NCI-H2171 treated with DMSO at 0.1 percent for 48 hours (cell line): ENCODE data around the gene DBP.
"Not testable (repeated sequence)": the region's sequence is repeated elsewhere in the genome, so short reads cannot be mapped to it uniquely, and the experiment has no call there.

ENCODE experiments used
- DNase-seq: peaks from one replicate; lab custom pipeline; 2025; lab: John Stamatoyannopoulos, UW

DBP gene

DNA sequence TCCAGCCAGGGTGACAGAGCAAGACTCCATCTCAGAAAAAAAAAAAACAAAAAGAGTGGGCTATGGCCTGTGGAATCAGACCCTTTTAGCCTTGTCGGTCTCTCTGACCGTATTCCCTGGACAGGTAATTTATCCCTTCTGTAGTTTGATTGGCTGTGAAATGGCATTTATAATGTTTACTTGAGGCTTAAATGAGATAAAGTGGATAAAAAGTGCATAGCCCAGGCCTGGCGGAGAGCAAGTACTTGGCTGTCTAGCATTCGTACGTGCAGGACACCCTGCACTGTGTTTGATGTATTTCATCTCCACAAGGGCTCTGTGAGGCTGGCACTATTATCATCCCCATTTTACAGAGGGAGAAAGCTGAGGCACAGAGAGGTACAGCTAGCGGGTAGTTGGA lies 28.6 kb upstream of the DBP start:
- DNase-seq, result no peak

DNA sequence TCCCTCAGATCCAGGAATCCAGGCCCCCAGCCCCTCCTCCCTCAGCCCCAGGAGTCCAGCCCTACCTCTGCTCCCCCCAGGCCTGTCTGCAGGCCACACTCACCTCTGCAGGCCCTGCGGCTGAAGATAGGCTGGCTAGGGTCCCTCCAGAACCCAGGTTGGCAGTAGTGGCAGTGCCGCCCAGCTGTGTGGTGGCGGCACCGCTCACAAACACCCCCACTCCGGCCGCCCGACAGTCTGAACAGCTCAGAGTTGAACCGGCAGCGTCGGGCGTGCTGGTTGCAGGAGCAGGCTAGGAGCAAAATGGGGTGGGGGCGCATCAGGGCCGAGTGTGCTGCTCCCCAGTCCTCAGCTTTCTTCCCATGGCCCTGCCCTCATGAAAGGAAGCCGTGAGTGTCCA lies 27.3 kb upstream of the DBP start:
- no peak for DNase-seq

DNA sequence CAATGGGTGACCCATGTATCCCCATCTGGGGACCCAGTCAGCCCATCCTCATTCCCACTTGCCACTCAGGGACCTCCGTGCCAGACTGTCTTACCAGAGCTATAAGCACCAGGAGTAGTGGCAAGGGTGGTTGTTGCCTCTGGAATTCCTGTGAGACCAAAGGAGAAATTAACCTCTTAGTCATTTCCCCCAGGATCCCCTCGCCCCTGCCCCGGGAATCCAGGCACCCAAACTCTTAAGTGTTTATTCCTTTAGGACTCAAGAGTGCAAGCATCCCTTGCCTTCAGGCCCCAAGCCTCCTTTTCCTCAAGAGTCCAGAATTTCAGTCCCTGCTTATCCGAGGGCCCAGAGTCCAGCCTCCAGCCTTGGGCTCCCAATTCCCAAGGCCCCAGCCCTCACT lies 26.5 kb upstream of the DBP start:
- DNase-seq, result no peak

DNA sequence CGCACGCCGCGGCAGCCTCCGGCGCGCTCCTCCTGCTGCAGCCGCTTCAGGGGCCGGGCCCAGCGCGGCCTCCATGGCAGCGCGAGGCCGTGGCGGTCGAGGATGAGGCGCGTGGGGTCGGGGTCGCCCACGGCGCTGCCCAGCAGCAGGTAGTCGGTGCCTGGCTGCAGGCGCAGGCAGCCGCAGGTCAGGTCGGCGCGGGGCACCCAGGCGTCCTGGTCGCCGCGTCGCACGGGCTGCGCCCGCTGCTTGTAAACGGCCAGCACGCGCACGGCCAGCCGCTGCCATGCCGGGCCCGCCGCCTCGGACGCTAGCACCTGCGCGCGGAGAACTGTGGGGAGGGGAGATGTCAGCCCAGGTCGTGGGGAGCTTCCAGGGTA lies 24.5 kb upstream of the DBP start:
- no peak for DNase-seq

DNA sequence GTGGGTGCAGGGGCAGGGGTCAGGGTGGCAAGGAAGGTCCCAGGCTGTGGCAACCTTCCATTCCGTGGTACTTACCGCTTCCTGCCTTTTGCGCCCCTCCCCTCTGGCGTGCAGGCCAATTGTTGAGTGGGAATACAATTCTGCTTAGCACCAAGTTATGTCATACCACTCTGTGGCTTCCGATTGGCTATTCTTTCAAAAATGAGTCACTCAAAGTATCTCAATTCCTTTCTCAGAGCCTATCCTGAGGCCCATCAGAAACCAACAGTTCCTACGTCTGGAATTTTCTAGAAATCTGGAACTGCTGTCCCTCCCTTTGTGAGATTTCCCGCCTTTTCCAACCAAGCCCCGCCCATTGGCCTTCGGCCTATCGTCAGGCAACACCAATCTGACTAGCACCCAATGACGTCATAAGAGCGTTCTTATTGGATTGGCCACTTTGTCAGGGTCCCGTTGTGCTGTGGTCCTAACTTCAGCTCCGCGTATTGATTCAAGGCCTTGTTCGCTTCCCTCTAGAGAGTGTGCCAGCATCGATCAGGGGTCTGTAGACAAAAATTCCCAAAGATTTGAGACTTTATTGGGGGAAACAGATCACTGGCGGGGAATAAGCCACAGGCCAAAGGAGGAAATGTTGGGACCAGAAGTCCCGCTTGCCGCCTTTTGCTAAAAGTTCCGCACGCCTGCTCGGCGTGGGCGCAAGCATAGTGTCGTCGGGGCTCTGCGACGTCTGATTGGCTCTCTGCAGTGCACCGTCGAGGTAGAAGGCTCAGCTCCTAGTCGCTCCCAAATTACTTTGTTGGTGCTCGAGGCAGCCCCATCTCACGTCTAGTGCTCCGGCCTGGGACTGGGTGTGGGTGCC lies 23.9 kb upstream of the DBP start:
- no peak for DNase-seq

DNA sequence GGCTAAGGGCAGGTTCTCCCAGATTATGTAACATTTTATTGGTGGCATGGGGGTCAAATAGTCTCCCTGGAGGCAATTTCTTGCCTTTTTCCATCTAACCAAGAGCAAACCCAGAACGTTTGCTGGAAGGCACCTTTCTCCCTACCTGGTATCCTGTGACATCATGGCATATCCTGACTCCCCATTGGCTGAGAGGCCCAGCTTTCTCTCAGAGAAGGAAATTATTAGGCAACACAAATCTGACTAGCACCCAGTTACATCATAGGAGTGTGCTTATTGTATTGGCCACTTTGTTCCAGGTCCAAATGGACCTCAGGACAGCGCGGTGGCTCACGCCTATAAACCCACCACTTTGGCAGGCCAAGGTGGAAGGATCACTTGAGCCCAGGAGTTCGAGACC lies 22.6 kb upstream of the DBP start:
- no peak for DNase-seq

DNA sequence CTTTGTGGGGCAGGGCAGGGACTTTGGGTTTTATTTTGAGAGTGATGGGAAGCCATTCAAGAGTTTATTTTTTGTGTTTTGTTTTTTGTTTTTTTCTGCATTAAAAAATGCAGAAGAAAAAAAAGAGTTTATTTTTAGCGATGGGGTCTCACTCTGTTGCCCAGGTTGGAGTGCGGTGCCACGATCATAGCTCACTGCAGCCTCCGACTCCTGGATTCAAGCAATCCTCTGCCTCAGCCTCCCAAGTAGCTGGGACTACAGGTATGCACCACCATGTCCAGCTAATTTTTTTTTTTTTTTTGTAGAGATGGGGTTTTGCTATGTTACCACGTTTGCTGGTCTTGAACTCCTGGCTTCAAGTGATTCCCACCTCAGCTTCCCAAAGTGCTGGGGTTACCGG lies 21.3 kb upstream of the DBP start:
- DNase-seq, result no peak

DNA sequence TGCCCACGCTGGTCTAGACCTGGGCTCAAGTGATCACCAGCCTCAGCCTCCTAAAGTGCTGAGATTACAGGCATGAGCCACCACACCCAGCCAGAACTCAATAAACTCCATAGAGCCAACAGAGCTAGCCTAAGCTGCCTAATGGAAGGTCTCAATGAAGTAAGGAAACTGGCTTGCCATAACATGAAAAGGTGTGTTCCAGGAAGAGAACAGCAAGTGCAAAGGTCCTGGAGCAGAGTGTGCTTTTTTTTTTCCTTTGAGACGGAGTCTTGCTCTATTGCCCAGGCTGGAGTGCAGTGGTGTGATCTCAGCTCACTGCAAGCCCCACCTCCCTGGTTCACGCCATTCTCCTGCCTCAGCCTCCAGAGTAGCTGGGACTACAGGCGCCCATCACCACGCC lies 20.6 kb upstream of the DBP start:
- DNase-seq, result not testable (repeated sequence)

DNA sequence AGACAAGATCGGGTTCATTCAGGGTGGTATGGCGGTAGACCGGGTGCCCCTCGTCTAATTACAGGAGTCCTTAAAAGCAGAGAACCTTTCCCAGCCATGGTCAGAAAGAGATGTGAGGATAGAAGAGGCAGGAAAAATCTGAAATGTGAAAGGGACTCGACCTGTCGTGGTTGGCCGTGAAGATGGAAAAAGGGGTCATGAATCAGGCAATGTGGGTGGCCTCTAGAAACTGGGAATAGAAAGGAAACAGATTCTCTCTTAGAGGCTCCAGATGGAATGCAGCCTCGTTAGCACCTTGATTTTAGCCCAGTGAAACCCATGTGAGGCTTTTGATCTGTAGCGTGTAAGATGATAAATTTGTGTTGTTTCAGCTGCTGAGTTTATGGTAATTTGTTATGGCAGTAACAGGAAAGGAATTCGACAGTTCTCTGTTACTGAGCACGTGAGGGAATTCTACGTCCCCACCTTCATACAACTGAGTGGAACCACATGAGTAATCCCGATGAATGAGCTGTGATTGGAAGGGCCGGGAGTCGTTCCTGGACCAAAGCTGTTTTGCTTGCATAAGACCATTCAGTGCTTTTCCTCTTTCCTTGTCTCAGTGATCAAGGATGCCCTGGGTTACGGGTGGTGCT lies 19.8 kb upstream of the DBP start:
- DNase-seq, result peak; percentile 49

DNA sequence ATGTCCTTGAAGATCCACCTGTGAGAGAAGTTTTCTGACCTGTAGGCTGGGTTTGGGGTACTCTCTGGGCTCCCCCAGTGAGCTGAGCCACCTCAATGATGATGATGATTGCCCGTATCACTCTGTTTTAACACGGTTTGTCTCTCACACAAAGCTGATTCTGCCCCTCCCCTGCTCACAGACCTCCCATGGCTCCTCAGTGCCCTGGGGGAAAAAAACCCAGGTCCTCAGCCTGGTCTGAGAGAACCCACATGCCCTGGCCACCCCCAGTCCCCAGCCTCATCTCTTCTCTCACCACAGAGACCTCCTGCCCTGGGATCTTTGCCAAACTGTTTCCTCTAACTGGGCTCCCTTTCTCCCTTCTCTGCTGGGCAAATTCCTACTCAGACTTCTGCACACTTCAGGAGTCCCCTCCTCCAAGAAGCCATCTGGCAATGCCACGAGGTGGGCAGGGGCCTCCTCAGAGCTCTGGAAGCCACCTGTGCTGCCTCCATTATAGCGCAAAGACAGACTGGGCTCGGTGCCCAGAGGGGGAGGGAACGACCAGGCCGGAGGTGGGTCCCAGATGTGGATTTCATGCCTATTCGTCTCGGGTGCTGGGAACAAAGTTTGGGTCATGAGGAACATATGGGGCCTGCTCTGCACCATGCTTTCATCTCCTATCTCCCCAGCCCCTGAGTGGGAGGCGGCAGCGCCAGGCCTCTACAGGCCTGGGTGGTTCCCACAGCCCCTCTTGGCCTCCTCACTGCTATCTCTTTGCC lies 17.3 kb upstream of the DBP start:
- DNase-seq, result peak; percentile 99

DNA sequence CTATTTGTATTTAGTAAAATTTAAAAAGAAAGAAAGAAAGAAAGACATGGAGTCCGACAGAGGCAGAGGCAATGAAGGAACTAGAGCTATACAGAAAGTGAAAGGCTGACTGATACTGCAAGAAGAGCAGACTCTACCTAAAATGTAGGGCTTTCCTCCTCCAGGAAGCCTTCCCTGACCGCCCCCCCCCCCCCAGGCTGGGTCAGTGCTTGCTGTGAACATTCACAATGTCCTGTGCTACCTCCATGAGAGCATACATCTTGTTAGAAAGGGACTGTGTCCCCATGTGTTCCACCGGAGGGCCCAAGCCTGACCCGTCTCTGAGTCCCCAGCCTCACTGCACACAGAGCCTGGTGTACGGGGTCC lies 14.5 kb upstream of the DBP start:
- no peak for DNase-seq

DNA sequence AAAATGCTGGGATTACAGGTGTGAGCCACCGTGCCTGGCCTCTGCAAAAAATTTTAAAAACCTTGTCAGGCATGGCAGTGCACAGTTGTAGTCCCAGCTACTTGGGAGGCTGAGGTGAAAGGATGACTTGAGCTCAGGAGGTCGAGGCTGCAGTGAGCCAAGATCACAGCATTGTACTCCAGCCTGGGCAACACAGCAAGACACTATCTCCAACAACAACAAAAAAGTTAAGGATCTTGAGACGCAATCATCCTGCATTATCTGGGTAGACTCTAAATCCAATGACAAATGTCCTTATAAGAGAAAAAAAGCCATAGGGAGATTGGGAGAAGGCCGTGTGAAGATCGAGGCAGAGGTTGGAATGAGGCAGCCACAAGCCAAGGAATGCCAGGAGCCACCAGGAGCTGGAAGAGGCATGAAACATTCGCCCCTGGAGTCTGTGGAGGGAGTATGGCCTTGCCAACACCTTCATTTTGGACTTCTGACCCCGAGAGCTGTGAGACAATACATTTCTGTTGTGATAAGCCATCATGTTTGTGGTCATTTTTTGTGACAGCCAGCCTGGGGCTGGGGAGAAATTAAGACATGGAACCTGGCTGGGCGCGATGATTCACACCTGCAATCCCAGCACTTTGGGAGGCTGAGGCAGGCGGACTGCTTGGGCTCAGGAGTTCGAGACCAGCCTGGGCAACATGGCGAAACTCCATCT lies 13.9 kb upstream of the DBP start:
- no peak for DNase-seq

DNA sequence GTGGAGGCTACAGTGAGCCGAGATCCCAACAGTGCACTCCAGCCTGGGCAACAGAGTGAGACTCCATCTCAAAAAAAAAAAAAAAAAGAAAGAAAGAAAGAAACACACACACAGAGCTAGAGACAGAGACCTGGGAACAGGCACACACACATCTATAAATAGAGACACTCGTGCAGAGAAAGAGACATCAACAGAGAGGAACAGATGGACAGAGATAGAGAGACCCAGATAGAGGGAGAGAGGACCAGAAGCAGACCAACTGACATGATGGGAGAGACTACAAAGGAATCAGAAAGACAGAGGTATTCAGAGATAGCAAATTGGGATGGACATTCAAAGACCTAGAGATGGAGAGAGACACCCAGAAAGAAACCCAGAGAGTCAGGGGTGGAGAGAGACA lies 11.0 kb upstream of the DBP start:
- peak; percentile 55 for DNase-seq

DNA sequence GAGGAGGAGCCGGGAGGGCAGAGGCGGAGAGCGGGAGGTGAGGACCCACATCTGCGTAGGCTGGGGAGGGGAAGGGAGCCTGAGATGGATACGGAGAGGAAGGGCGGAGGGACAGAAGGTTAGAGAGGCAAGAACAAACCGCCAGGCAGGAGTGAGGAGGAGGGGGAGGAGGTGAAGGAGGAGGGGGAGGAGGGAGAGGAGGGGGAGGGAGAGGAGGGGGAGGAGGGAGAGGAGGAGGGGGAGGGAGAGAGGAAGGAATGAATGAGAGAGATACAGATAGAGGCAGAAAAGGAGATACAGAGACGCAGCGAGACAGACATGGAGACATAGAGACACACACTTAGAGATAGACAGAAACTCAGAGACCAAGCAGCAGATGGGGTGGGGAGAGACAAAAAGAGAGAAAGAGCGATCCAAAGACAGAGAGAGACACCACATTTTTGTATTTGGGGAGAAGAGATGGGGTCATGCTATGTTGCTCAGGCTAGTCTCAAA lies 9.6 kb upstream of the DBP start:
- no peak for DNase-seq

DNA sequence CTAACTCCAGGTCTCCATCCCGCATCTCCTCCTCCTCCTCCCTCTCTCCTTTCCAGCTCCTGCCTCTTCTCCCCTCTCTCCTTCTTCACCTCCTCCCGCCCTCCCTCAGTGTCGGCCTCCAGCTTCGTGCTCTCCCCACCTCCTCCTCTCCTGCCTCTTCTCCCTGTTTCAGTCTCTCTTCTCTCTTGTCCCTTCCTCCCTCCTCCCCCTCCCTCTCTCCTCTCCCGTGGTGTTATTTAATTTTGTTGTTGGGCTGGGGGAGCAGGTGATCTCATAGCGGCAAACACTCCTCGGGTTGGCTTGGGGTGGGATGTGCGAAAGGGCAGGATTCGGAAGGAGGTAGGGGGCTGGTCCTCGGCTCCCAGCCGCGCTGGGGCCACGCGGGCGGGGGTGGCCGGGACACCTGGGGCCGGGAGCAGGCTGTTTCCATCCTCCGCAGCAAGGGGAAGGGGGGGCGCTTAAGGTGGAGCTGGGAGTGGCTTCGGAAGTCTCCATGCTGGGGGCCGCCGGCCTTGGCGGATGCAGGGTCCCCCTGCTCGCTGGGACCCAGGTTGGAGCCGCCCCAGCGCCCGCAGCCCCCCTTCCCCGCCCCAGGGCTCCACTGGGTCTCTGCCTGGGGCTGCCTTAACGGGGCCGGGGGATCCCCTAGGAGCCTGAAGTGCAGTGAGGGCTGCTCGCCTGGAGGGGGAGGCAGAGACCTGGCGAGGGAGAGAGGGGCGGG lies 9.0 kb upstream of the DBP start, which contains the start of gene CA11:
TSS of gene CA11 (minus strand) at position 187 of the 721 bp plus-strand sequence. CDS start 555 bp downstream, outside the sequence.
- DNase-seq, result peak; percentile 97

DNA sequence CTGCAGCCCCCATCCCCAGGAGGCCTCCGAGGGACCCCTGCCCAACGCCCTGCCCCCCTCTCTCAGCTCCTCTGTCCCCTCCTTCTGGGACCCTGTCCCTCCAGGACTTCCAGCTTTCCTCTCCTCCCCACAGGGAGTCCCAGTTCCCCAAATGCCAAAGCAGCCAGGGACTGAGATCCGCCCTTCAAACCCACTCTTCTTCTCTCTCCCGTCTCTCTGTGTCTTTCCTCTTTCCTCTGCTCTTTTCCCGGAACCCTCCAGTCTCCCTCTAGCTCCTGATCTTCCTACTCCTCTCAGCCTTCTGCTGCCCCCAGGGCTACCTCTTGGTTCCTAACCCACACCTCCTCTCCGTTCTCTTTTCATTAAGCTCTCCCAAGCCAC lies 8.4 kb upstream of the DBP start:
- no peak for DNase-seq

DNA sequence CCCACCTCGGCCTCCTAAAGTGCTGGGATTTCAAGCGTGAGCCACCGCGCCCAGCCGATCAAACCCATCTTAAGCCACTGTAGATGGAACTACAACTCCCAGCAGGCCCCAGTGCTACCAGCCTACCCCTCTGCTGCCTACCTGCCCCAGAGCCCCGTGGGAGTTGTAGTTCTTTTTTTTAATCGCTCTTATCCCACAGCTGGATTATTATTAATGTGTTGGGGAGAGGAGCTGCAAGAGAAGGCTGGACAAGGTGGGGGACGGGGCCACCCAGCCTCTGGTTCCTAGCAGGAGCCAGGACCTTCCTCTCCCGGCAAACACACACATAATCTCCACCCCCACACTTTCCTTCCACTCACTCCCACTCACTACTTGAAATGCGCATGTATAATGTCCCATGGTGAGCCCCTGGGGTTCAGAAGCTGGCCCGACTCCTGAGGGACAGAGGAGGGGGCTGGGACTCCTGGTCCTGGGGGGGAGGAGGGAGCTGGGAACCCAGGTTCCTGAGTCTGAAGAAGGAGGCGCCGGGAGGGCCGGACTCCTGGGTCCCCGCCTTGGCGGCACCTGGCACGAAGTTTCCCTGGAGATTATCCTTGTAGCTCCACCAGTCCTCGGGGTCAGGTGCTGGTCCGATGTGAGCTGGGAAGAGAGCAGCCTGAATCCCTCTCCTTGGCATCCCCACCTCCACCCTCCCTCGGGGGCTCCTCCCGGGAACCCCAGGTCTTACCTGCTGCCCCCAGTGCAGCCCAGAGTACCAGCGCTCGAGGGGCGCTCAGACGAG lies 7.8 kb upstream of the DBP start:
- DNase-seq, result peak; percentile 89

DNA sequence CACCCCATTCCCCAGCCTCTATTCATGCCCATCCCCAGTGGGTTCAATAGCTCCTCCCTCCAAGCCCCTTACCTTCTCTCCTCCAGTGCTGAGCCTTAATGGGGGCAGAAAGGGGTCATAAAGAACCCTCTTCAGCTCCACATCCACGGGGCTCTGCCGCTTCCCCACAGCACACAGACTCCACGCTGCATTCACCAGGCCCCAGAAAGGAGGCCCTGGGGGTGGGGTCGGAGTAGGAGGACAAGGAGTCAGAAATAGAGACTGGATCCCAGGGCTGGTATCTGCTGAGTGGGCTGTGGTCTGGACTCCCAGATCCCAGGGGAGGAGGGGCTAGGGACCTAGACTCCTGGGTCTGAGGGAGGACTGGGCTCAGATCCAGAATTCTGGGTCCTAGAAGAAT lies 7.2 kb upstream of the DBP start:
- no peak for DNase-seq

DNA sequence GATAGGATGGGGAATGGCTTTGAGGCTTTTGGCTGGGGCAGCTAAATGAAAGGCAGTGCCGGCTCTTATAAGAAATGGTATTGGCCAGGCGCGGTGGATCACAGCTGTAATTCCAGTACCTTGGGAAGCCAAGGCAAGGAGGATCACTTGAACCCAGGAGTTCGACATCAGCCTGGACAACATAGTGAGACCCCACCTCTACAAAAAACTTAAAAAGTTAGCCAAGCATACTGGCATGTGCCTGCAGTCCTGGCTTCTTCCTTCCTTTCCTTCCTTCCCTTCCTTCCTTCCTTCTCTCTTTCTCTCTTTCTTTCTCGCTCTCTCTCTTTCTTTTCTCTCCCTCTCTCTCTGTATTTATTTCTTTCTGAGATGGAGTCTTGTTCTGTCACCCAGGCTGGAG lies 5.7 kb upstream of the DBP start:
- DNase-seq, result no peak

DNA sequence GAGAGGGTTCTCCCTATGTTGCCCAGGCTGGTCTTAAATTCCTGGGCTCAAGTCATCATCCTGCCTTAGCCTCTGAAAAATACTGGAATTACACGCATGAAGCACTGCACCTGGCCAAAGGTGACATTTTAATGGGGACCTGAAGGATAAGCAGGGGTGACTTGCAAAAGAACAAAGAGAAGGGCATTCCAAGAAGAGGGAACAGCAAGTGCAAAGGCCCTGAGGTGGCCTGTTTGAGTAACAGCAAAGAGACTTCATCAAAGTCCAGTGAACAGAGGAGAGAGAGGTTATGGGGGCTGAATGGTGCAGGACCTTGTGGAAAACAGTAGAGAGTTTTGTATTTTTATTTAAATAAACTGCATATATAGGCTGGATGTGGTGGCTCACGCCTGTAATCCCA lies 4.7 kb upstream of the DBP start:
- DNase-seq, result no peak
